Activated CD4-positive, alpha-beta T cell treated with anti-CD3 and anti-CD28 coated beads, Interleukin-2, amount 10 ng/mL, durations not matched to agents 24 days and 14 days (primary cell): ENCODE results near the gene CYTH3. TPM values are rescaled to one million over a fixed set of nuclear protein-coding genes. Genes with fewer than 3 reads are reported as not detected.
A peak's percentile ranks its signal among the peaks of the same experiment; 100 is the strongest.
"Not testable (repeated sequence)": the region's sequence is repeated elsewhere in the genome, so short reads cannot be mapped to it uniquely, and the experiment has no call there.

Experiments used
- DNase-seq: peaks from one replicate; pipeline ENCODE4 v3.0.0; 2022
- H3K27ac Mint-ChIP-seq: one replicate; pipeline ENCODE4 v1.8.0; 2022; ENCODE audit warnings: mild to moderate bottlenecking, mixed read lengths
- H3K27me3 Mint-ChIP-seq: one replicate; pipeline ENCODE4 v1.8.0; 2022; ENCODE audit warnings: mixed read lengths
- H3K36me3 Mint-ChIP-seq: one replicate; pipeline ENCODE4 v1.8.0; 2022; ENCODE audit warnings: low read depth, mild to moderate bottlenecking, mixed read lengths
- H3K4me1 Mint-ChIP-seq: one replicate; pipeline ENCODE4 v1.8.0; 2021; ENCODE audit warnings: mixed read lengths
- H3K4me3 Mint-ChIP-seq: one replicate; pipeline ENCODE4 v1.8.0; 2022; ENCODE audit warnings: mild to moderate bottlenecking, moderate library complexity, mixed read lengths
- H3K9me3 Mint-ChIP-seq: one replicate; pipeline ENCODE4 v1.8.0; 2021; ENCODE audit warnings: mixed read lengths
- intact Hi-C: fragments of 100-400 bp; cut with micrococcal nuclease; formaldehyde crosslinking; loops from one replicate; pipeline ENCODE4 v1.15.1; 2023
- total RNA-seq: library from RNA; stranded (reverse); gene quantifications from 2 replicates; pipeline ENCODE4 v1.2.3, GENCODE V29; 2022

CYTH3 gene
- total RNA-seq, 1 donor from 2014 or later: 0.65 TPM

DNA sequence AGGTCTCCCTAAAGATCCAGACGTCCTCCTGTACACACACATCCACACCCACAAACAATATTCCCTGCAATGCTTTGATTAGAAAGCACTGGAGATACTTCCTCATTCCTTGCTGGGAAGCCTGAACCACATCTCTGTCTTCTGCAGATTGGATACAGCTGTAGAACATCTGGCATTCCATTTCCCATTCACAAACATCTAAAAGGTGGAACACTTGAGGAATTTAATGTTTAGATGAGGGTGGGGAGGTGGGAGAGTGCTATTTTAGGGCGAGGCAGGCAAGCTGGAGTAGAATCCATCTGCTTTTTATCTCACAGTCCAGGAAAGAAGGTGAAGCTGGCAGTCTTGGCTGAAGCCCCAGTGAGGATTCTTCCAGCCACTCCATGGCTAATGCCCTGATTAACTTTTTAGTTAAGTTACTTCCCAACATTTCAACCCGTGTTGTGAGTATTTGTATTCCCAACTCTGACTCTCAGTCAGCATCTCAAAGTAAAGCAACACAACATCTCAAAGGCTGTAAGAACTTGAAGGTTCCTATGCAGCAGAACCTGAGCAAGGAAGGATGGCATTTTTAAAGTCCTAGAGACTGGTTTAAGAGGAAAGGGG lies 46.1 kb downstream of the CYTH3 start:
- H3K9me3 Mint-ChIP-seq: no peaks in the 10 kb centered on the region
- intact Hi-C loops: no loop called here
- H3K4me3 Mint-ChIP-seq: no peak overlapping the region
- H3K27me3 Mint-ChIP-seq: peaks cover 39% of the 10 kb centered on the region
- H3K36me3 Mint-ChIP-seq: no peaks in the 10 kb centered on the region
- H3K4me1 Mint-ChIP-seq: peaks cover 10% of the 10 kb centered on the region
- no peak for DNase-seq
- H3K27ac Mint-ChIP-seq: no peak overlapping the region

DNA sequence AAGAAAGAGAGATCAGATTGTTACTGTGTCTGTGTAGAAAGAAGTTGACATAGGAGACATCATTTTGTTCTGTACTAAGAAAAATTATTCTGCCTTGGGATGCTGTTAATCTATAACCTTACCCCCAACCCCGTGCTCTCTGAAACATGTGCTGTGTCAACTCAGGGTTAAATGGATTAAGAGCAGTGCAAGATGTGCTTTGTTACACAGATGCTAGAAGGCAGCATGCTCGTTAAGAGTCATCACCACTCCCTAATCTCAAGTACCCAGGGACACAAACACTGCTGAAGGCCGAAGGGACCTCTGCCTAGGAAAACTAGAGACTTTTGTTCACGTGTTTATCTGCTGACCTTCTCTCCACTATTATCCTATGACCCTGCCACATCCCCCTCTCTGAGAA lies 49.0 kb downstream of the CYTH3 start:
- DNase-seq, H3K4me3 Mint-ChIP-seq: not testable (repeated sequence)

DNA sequence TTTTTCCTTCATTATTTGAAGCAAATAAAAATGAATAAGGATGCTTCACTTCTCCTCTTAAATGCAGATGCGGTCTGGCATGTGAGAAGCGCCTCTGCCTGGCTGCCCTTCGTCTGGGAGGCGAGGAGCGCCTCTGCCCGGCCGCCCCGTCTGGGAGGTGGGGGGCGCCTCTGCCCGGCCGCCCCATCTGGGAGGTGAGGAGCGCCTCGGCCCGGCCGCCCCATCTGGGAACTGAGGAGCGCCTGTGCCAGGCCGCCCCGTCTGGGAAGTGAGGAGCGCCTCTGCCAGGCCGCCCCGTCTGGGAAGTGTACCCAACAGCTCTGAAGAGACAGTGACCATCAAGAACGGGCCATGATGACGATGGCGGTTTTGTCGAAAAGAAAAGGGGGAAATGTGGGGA lies 49.4 kb downstream of the CYTH3 start:
- H3K36me3 Mint-ChIP-seq, H3K4me3 Mint-ChIP-seq, DNase-seq, H3K9me3 Mint-ChIP-seq, H3K27ac Mint-ChIP-seq, intact Hi-C loops: not testable (repeated sequence)
- Mint-ChIP-seq H3K27me3 (peaks cover 43% of the 10 kb centered on the region), H3K4me1 (peaks cover 11% of the 10 kb centered on the region)

More for the DNA sequence above, 49.0 kb downstream of the CYTH3 start:
- intact Hi-C loops, H3K27ac Mint-ChIP-seq, H3K9me3 Mint-ChIP-seq, H3K36me3 Mint-ChIP-seq: not testable (repeated sequence)
- peaks cover 43% of the 10 kb centered on the region for H3K27me3 Mint-ChIP-seq
- H3K4me1 Mint-ChIP-seq: peaks cover 13% of the 10 kb centered on the region

DNA sequence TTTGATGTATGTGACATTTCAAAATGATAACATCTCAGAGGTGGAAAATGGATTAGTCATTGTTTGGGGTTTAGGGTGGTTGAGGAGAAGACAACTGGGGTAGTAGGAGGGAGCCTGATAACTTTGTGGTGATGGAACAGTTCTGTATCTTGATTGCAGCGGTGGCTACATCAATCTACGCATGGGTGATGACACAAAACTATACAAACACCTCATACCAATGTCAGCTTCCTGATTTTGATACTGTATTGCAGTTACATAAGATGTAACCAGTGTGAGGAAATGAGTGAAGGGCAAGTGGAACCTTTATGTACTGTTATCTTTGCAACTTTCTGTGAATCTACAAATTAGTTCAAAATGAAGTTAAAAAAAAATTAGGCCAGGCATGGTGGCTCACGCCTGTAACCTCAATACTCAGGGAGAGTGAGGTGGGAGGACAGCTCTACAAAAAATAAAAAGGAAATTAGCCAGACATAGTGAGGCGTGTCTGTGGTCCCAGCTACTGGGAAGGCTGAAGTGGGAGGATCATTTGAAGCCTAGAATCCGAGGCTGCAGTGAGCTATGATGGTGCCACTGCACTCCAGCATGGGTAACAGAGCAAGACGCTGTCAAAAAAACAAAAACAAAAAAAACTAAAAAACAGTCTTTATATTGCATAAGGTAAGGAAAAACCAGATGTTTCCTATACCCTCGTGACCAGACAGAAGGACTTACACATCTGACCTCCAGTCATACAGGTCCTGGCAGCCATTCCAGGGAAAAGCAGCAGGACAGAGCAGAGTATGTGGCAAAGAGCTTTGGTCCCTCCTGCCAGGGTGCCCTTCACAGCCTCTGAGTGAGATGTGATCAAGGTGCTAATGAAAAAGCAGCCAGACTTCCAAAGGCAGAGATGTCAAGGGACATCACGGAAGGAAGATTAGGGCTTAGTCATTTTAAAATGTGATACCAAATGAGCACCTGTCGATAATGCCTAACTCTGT lies 50.8 kb downstream of the CYTH3 start:
- Mint-ChIP-seq H3K36me3 (no peaks in the 10 kb centered on the region), H3K4me1 (peaks cover 11% of the 10 kb centered on the region), H3K4me3 (peak overlapping the region; percentile 9), H3K9me3 (no peaks in the 10 kb centered on the region), H3K27ac (peak overlapping the region; percentile 49), H3K27me3 (peaks cover 44% of the 10 kb centered on the region)
- peak; percentile 67 for DNase-seq
- intact Hi-C loops: loop anchor here (1.0 kb wide), 2 partner anchors 29 to 36 kb away; no protein-coding TSS in a partner anchor

- H3K27me3 Mint-ChIP-seq: peaks cover 45% of the 10 kb centered on the region
- no peak overlapping the region for H3K4me3 Mint-ChIP-seq
- H3K4me1 Mint-ChIP-seq: peaks cover 11% of the 10 kb centered on the region
- DNase-seq: no peak
- no peak overlapping the region for H3K27ac Mint-ChIP-seq
- H3K36me3 Mint-ChIP-seq: no peaks in the 10 kb centered on the region
- no peaks in the 10 kb centered on the region for H3K9me3 Mint-ChIP-seq
- intact Hi-C loops: no loop called here
Measured at GRCh38 chr7:6218329-6218728, 54.1 kb downstream of the CYTH3 start.

GRCh38 chr7:6212008-6212407 lies 60.4 kb downstream of the CYTH3 start:
- Mint-ChIP-seq H3K36me3 (no peaks in the 10 kb centered on the region), H3K9me3 (no peaks in the 10 kb centered on the region), H3K27me3 (peaks cover 37% of the 10 kb centered on the region), H3K27ac (no peak overlapping the region), H3K4me1 (no peaks in the 10 kb centered on the region), H3K4me3 (no peak overlapping the region)
- intact Hi-C loops: no loop called here
- no peak for DNase-seq

DNA sequence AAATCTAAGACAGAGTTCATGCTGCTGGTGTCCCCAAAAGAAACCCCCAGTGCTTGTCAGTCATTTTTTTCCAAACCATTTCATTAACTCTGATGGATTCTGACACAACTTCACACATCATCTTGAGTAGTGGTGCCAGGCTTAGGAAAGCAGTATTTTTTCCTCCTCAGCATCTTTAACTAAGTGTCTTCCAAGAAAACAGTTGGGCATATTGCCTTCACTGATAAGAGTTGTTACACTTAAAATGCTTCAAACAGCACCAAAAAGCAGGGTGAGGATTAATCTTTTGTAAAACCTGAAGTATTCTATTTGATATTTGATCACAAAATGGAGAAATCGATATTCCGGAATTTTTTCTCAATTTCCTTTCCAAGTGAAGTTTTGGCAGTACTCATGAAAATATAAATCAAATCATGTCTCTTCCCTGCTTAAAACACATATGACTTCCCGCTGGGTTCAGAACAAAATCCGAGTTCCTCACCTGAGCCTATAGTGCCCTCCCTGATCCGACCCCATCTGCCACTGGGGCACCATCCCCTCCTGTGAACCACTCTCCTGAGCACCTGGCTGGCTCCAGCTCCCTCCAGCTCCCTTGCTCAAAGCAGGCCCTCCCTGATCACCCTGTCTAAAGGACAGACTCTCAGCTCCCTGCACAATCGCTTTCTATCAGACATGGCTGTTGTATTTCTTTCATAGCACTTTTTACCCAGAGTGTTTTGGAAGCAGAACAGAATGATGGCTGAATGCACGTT lies 61.6 kb downstream of the CYTH3 start:
- no peak overlapping the region for H3K27ac Mint-ChIP-seq
- DNase-seq: no peak
- H3K36me3 Mint-ChIP-seq: no peaks in the 10 kb centered on the region
- H3K9me3 Mint-ChIP-seq: no peaks in the 10 kb centered on the region
- intact Hi-C loops: no loop called here
- H3K27me3 Mint-ChIP-seq: peaks cover 40% of the 10 kb centered on the region
- H3K4me1 Mint-ChIP-seq: no peaks in the 10 kb centered on the region
- no peak overlapping the region for H3K4me3 Mint-ChIP-seq

DNA sequence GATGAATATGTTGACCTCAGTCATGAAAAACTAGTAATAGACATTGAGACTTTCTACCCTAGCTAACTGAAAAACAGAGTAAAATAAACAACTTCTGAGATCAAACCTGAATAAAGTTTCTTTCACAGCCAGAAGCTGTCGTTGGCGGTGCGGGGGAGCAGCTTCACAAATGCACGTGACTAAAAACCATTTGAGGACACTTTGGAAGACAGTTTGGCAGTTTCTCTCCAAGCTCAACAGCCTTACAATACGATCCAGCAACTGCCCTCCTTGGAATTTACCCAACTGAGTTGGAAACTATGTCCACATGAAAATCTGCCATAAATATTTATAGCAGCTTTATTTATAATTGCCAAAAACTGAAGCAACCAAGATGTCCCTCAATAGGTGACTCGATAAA lies 63.1 kb downstream of the CYTH3 start:
- DNase-seq: no peak
- H3K27me3 Mint-ChIP-seq: peaks cover 38% of the 10 kb centered on the region
- H3K36me3 Mint-ChIP-seq: no peaks in the 10 kb centered on the region
- H3K4me3 Mint-ChIP-seq: no peak overlapping the region
- intact Hi-C loops: no loop called here
- H3K9me3 Mint-ChIP-seq: no peaks in the 10 kb centered on the region
- H3K4me1 Mint-ChIP-seq: no peaks in the 10 kb centered on the region
- no peak overlapping the region for H3K27ac Mint-ChIP-seq

DNA sequence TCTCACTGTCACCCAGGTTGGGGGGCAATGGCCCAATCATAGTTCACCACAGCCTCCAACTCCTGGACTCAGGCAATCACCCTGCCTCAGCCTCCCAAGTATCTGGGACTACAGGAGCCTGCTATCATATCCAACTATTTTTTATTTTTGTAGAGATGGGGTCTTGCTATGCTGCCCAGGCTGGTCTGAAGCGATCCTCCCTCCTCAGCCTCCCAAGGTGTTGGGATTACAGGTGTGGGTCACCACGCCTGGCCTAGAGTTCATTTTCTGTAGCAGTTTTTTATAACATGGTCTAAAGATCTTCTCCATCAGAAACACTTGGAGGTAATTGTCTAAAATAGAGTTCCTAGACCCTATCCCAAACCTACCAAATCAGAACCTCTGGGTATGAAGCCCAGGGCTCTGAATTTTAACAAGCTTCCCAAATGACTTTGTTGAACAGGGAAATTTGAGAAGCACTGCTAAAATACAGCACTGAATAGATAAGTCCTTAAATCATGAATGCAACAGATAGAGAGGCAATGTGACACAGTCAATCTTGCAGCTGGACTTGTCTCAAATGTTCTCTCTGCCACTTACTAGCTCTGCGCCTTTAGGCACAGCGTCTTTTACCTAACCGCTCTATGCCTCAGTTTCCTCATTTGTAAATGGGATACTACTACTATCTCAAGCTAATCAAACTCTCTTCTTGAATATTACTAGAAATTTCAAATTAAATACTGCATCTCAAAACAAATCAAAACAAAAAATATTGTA lies 63.7 kb downstream of the CYTH3 start:
- Mint-ChIP-seq H3K4me1 (no peaks in the 10 kb centered on the region), H3K4me3 (no peak overlapping the region), H3K9me3 (no peaks in the 10 kb centered on the region), H3K36me3 (no peaks in the 10 kb centered on the region), H3K27ac (no peak overlapping the region), H3K27me3 (peaks cover 35% of the 10 kb centered on the region)
- no peak for DNase-seq
- intact Hi-C loops: no loop called here

DNA sequence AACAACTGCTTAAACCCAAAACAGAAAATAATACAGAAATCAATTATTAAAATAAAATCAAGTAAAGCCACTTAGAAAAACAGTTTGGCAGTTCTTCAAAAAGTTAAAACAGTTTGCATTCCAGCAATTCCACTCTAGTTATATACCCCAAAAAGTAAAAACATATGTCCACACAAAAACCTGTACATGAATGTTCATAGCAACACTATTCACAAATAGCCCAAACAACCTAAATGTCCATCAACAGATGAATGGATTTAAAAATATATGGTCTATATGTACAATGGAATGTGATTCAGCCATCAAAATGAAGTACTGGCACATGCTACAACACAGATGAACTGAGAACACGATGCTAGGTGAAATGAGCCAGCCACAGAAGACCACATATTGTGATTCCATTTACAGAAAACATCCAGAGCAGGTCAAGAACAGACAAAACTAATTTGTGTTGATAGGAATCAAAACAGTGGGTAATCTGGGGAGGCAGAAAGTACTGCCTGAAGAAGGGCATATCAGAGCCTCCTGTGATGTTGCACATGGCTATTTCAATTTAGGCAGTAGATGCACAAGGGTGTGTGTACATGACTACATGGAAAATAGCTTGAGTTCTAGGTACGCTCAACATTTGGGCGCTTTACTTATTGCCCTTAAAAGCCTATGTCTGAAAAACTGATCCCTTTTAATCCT lies 66.3 kb downstream of the CYTH3 start:
- Mint-ChIP-seq H3K4me1 (no peaks in the 10 kb centered on the region), H3K27me3 (peaks cover 25% of the 10 kb centered on the region), H3K9me3 (no peaks in the 10 kb centered on the region), H3K36me3 (no peaks in the 10 kb centered on the region), H3K27ac (no peak overlapping the region), H3K4me3 (no peak overlapping the region)
- DNase-seq: no peak
- intact Hi-C loops: no loop called here

DNA sequence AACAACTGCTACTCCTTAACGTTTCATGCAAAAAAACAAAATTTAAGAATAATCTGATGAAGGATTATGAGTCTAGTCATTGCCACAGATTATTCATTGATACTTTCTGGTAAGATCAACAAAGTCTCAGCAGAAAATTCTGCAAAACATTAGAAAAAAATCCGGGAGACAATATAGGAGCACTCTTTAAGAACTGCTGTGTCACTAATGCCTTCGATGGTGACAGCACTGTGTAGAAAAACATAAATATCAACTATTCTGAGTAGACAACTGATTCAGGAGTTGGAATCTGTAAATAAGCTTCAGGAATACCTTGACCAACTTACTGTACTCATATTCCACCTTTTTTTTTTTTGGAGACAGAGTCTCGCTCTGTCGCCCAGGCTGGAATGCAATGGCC lies 69.0 kb downstream of the CYTH3 start:
- Mint-ChIP-seq H3K4me1 (no peaks in the 10 kb centered on the region), H3K9me3 (no peaks in the 10 kb centered on the region), H3K4me3 (no peak overlapping the region), H3K36me3 (no peaks in the 10 kb centered on the region), H3K27ac (no peak overlapping the region), H3K27me3 (peaks cover 17% of the 10 kb centered on the region)
- no peak for DNase-seq
- intact Hi-C loops: no loop called here

DNA sequence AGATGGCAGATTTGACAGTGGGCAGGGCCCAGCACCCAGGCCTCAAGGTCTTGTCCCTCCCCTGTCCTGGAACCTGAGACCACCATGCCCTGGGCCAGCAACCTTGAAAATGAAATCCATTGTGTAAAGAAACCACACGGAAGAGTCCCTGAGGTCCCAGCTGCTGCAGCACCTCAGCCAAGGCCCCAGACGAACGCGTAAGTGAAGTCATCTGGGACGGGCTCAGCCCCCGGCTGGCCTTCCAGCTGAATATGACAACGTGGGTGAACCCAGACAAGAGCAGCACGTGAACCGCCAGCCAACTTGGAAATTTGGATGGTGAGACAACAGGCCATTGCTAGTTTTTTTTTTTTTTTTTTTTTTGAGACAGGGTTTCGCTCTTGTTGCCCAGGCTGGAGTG lies 70.3 kb downstream of the CYTH3 start:
- DNase-seq: no peak
- H3K27me3 Mint-ChIP-seq: peaks cover 19% of the 10 kb centered on the region
- H3K27ac Mint-ChIP-seq: no peak overlapping the region
- no peaks in the 10 kb centered on the region for H3K9me3 Mint-ChIP-seq
- intact Hi-C loops: no loop called here
- H3K4me1 Mint-ChIP-seq: no peaks in the 10 kb centered on the region
- H3K4me3 Mint-ChIP-seq: no peak overlapping the region
- no peaks in the 10 kb centered on the region for H3K36me3 Mint-ChIP-seq

DNA sequence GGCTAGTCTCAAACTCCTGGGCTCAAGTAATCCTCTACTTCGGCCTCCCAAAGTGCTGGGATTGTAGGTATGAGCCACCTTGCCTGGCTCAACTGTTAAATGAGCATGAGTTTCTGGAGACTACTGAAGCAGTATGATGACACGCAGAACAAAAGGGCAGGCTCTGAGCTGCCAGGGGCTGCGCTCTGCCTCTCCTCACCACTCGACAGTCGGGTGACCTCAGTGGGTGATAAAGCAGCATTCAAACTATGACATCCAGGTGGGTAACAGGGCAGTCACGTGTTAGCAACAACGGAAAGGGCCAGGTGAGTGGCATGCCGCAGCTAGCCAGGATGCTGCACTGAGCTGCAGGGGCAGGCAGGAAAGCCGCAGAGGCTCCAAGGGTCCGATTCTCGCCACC lies 71.5 kb downstream of the CYTH3 start:
- H3K4me3 Mint-ChIP-seq: no peak overlapping the region
- H3K27ac Mint-ChIP-seq: no peak overlapping the region
- no peaks in the 10 kb centered on the region for H3K4me1 Mint-ChIP-seq
- DNase-seq: no peak
- no peaks in the 10 kb centered on the region for H3K36me3 Mint-ChIP-seq
- intact Hi-C loops: no loop called here
- H3K9me3 Mint-ChIP-seq: no peaks in the 10 kb centered on the region
- peaks cover 21% of the 10 kb centered on the region for H3K27me3 Mint-ChIP-seq
